AG20443 (cell line): ENCODE data around the gene STX18.

ENCODE experiments used
- DNase-seq: peaks from one replicate; pipeline ENCODE4 v3.0.0; 2012; ENCODE audit warnings: low spot score, mixed read lengths

Gene STX18

DNA sequence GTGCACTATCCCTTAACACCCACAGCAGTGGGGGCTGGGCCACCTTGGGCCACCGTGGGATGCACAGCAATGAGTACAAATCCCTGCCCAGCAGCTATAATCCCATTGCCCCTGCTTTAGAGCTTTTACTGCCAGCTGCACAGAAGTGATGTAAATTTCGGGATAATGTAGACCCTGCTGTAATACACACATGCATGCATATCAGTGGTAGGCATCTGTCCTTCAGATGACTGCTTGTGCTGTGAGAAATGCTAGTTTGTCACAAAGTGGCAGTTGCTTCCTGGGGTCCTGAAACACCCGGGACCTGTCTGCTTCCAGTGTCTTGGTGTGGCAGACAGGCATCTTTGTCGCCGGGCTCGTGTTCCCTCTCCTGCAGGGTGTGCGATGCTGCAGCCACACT, 140.8 kb downstream of the STX18 start:
- DNase-seq = no peak

DNA sequence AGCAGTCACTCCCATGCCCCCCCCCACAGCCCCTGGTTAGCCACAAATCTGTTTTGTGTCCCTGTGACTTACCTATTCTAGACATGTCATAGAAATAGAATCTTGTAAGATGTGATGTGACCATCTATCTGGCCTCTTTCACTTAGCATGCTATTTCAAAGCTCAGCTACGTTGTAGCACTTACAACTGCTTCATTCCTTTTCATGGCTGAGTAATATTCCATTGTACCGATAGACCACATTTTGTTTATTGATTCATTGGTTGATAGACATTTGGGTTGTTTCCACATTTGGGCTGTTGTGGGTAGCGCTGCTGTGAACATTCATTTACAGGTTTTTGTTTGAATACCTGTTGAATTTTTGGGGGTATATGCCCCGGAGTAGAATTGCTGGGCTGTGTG, 143.4 kb downstream of the STX18 start:
- no peak for DNase-seq

DNA sequence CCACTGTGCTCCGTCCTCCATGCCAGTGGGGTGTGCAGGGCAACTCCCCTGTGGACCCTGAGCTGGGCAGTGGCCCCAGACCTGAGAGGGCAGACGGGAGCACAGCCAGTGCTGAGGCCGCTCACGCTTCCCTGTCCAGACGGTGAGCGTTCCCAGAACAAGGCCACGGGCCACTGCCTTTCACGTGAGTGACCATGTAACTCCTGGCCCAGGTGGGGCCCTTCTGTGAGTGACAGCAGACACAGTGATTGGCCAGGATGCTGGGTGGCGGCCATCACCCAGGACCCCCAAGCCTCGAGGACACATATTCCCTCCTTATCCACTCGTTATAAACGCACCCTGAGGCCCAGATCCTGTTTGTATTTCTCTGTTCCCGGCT, 144.4 kb downstream of the STX18 start:
- DNase-seq = no peak

DNA sequence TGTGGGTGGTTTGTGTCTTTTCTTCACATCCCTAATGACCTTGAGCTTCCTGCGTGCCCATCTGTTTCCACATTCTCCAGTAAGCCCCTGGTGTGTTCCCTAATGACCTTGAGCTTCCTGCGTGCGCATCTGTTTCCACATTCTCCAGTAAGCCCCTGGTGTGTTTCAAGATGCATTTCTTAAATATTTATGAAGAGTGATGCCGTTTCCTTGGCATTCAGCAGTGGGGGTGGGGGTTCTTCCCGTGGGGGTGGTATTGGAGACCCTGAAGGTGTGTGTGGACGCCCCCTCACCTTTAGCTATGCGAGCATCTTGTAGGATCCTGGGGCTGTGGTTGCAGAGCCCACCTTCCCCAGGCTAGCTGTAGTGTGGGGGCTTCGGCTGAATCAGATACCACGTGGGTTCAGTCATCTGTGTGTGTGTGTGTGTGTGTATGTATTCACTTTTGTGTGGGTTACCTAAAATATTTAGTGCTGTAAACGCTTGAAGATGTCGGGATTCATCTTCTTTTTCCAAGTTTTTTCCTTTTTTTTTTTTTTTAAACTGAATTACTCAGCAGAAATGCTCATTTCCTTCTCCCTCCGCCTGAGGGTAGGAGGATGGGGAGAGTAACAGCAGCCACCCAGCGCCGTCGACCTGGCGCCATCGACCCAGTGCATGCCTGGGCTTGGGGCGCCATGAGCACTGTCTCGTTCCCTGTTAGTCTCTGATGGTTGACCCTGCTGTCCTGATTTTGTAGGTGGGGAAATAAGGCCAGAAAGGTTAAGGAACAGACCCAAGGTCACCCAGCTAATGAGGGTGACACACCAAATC, 145.0 kb downstream of the STX18 start:
- no peak for DNase-seq

DNA sequence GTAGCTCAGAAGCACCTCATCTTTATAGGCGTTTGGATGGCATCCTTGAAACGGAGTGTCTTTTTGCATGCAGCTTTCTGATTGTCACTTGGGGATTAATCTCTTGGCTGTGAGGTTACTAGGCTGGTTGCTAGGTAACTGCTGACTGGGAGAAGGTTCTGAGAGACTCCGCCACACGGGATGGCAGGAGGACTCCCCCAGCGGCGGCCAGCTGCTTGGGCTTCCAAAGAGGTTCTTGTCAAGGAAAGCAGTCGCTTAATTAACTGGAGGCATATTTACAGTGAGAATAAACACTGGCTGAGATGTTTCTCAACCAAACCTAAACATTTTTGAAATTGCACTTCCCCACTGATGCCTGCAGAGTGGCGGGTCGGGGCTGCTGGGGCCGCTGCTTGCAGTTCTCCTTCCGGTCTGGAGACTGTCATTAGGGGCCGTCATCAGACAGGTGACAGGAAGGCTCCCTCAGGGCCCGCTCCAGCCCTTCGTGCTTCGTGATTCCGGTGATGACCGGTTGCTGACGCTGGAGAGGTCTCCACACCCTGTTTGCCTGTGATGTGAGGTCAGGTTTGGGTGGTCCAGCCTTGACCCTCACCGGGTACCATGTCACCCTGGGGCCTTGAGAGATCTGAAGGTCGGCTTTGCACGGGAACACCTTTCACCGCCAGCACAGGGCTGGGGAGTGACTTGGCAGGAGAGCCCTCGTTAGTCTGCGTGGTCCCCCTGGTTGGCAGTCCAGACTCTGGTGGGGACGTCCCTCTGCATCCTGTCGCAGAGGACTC, 145.8 kb downstream of the STX18 start:
- no peak for DNase-seq

DNA sequence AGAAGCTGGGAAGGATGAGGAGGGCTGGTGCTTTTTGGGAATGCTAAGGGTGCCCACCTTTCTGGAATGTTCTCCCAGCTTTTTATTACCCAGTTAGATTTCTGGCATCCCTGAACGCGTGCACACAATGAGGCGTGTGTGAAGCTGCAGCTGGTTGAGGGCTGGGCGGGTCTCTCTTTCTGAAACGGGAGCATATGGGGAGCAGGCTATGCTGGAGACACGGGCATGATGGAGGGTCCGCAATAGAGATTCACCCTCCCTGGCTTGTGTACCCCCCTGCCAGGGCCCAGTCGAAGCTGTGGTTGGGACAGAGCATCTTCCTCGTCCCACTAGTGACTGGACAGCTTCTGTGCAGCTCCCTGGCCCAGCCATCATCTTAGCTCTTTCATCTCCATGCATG, 146.5 kb downstream of the STX18 start:
- no peak for DNase-seq

DNA sequence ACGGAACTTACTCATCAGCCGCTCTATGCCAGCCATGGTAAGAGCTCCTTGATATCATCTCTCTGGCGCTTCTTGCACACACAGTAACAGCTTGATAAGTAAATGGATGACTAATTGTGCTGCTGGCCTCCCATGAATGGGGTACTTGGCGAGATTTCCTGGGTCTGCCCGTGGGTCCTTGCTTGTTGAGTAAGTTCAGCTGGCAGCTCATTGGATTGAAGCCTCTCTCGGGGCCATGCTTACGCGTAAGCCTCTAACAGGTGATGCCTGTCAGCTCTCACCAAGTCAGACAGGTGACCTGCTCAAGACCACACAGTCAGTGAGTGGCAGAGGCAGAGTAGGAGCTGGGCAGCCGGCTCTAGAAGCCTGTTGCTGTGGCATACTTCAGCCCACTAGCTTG, 147.2 kb downstream of the STX18 start:
- DNase-seq = no peak

DNA sequence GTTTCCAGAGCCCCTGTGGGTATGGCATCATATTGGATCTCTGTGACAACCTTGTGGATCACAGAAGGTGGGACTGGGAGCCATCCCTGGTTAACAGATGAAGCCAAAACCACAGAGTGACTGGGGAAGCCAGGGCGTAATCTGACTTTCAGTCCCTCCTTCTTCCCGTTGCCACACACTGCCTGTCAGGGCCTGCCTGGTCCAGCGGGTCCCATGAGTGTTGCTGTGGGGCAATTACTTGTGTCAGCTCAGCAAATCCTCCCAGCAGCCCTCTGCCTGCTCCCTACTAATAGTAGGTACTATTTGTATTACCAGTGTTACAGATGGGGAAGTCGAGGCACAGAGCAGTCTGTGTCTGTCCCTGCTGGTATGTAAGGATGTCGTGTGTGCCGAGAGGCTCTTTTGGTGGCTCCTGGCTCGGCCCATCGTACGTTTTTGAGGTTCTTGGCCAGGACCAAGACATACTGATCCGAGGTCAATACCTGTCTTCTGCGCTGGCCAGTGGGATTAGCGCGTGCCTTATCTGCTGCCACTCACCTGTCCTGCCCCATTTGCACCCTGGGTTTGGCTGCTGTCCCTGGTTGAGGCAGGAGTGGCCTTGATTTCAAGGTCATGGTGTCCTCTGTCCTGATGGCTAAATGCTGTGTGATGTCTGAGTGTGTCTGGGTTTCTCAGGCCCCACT, 149.2 kb downstream of the STX18 start:
- DNase-seq = no peak

DNA sequence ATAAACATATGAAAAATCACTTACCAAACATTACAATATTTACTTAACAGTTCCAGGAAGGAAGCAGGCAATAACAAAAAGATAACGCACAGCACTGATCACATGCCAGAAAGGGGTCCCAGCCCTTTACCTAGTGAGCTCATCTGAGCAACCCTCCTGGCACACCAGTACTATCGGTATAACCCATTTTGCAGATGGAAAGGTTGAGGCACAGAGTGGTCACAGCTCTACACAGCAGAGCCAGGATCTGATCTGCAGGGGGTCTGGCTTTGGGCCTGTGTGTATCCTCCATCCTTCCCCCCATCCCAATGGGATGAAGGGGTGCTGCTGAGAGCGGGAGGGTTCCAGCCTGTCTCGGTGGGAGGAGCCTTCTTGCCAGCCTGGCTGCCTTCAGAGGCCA, 150.0 kb downstream of the STX18 start:
- DNase-seq = no peak

DNA sequence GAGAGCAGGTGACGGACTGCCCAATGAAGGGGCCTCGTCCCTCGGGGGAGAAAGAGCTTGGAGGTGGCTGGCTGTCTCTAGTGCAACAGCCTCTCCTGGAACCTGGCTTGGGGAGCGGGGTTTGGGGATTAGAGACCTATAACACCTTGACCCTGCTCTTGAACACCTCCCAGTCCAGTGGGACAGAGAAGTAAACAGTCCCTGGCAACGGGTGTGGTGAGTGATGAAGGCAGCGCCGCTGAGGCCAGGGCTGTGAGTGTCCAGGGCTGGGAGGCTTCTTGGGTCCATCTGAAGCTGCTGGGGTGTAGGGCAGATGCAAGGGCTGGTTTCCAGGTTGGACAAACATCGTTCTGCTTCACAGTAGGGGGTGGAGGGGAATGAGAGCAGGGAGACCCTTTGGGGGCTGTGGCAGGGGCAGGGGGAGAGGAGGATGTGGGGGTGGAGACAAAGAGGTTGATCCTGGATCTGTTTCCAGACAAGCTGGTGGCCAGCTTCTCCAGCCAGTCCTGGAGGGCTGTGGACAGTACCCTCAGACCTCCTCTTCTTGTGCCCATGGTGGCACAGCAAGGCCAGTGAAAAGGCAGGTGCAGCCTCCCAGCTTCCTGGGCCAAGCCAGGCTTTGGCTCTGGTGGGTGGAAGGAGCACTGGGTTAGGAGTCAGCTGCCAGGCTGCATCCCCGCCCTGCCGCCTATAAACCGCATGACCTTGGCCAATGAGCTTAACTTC, 151.2 kb downstream of the STX18 start:
- DNase-seq = no peak

DNA sequence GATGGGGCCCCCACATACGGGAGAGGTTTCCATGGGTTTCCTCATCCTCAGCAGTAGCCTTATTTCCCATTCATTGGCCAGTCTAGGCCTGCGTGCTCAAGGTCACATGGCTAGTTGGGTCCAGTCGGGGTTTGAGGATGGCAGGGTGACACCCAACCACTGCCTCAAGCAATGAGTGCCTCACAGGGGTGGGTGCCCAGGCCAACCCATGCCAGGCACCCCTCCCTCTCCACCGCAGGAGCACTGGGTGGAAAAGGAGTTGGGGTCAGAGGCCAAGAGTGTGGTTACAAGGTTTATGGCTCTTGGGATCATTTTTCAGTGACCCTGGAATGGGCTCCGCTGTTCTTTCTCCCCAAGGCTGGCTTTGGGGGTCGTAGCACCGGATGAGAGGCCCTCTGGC, 151.8 kb downstream of the STX18 start:
- DNase-seq = no peak

DNA sequence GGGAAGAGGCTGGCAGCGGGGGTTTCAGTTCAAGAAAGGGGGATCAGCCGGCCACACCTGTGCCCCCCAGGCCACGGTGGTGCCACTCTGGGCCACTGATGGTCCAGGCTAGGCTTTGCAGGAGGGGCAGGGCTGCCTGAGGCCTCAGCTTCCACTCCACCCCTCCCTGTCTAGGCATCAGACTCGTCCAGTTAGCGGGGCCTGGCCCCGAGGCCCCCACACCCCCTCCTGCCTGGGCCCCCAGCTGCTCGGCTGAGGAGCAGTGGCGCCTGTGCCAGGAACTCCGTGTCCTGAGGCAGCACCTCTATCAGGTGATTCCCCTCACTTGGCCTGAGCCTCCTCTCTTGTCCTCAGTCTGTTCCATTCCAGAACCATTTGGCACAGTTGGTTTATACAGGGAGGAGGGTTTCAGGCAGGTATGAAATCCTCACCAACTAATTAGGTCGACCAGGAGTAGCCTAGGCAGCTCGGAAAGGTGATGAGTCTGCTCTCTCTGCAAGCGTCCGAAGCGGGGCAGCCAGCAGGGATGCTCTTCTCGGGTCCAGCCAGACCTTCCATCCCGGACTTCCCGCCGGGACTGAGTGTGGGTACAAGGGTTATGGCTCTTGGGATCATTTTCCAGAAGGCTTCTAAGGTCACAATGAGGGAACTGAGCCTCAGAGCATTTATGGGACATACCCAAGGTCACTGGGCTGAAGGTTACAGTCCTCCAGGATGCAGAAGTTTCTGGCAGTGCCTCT, 152.8 kb downstream of the STX18 start:
- no peak for DNase-seq

DNA sequence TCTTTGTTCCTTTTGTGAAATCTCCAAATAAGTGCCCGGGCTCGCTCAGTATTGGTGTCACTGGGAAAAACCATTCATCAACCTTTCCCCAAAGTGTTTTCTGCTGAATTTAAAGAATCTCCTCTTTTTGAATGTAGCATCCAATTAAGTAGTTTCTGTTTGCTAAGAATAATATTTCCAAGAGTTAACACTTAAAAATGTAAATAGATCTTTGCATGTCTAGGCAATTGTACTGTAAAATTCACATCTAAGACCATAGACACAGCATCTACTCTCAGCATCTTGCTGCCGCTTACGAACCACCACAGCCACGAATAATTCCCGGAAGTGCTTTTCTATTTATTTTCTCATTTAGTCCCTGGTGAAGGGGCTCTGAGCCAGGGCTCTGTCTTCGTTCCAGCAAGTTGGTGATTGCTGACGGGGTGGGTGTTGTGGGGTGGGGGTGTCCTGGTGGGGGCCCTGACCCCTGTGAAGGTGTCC, 153.5 kb downstream of the STX18 start:
- DNase-seq = no peak

DNA sequence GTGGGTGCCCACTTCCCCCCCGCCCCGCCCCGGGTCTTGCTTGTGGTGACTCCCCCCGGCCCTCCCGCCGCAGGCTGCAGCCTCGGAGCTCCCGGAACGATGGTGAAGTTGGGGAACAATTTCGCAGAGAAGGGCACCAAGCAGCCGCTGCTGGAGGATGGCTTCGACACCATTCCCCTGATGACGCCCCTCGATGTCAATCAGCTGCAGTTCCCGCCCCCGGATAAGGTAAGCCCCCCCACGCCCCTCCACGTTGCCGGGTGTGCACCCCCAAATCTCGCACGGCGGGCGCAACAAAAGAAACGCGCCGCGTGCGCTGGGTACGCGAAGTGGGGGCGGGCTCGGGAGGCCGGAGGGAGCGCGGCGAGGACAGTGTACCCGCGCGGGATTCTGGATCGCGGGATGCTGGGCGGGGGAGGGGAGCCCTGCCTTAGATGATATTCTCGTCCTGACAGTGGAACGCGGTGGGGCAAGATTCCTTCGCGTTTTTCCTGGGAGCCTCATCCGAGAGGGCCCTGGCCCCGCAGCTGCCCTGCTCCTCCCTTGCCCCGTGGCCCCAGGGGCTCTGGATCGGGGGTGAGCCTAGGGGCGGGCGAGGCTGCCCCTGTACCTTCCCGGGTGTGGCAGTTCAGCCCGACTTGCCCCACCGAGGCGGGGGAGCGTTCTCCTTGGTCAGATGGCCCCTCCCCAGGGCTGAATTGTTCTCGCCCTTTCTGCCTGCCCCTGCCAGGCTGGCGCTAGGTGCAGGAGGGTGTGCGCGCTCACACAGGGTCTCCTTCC, 154.1 kb downstream of the STX18 start:
- no peak for DNase-seq

DNA sequence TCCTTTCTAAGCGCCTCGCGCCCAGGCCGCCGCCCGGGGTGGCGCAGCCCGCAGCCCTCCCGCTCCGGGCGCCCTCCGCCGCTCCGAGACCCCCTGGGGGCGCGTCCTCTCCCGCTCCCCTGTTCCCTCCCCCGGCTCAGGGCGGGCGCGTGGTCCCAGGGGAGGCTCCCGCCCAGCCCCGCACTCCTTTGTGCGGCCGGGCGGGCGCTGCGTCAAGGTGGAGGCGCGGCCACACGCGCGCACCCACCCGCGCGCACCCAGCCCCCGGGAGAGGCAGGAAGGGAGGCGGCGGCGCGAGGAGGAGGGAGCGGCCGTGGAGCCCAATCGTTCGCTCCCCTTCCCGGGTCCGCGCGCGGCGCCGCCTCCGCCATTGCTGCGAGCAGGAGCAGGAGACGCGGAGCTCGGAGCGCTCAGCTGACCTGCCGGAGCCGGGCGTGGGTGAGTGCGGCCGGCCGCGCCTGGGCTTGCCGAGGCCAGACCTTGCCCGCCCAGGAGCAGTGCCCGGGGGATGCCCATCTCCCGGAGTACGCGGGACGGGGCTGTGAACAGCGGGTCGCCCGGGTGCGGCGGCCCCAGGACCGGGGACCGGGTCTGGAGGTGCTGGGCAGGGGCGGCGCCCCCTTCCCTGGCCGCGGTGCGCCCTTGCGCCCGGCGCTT, 155.0 kb downstream of the STX18 start, which contains the start of gene NSG1:
Gene NSG1, plus strand, starts transcription at position 367 of the 657 bp plus-strand sequence. CDS start 528 bp downstream, outside the sequence.
- peak; percentile 61 for DNase-seq

DNA sequence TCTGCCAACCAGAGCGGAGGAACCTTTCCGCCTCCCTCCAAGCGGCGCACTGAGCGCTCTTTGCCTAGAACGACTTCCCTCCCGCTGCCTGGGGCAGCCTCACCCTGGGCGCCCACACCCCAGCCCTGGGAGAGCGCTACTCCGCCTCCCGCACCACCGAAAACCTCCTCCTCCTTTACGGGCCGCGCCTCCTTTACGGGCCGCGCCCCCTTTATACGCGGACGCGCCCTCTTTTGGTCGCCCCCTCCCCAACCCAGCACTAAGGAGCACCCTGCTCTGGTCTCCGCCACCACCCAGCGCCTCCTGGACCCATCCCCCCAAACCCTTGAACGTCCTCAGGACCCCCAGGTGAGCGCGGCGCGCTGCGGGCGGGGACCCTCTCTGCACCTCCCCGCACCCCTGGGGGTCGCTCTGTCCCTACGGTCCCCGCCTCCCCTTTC, 155.5 kb downstream of the STX18 start:
- DNase-seq = no peak

DNA sequence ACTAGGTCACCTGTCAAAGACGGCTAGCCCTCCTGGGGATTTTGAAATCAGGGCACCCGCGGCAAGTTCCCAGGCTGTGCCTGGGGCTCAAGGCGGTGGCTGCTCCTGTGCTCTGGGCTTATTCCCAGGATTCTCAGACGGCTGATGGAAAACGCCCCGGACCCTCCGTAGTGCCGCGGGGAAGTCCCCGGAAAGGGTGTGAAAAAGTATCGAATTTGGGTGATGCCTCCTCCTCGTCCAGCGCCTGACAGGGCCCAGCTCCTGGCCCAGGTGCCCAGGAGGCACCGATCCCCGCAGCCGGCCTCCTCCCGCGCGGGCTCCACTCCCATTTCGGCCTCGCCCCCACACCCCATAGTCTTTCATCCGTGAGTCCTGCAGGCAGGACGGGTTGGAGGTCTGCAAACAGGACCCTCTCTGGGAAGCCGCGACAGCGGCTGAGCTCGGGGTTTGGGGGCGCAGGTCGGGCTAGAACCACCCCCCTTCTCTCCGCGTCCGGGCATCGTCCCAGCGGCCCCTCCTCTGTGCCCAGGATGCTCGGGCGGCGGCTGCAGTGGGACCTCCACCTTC, 156.0 kb downstream of the STX18 start:
- no peak for DNase-seq

DNA sequence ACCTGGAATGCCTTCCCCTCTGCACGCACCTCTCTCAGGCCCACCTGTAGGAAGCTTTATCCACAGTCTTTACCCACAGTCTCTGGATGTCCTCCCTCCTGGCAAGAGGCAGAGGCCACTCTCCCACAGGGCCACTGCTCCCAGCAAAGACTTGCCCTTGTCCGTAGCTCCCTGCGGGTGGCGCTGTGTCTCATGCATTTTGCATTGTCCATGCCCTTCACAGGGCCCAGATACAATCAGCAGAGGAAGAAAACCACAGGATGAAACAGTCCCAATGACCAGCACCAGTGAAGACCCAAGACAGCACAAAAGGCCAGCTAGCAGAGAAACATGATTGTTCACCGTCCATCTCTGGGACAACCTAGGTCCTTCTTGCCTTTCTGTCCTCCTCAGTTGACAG, 157.0 kb downstream of the STX18 start:
- DNase-seq = no peak

DNA sequence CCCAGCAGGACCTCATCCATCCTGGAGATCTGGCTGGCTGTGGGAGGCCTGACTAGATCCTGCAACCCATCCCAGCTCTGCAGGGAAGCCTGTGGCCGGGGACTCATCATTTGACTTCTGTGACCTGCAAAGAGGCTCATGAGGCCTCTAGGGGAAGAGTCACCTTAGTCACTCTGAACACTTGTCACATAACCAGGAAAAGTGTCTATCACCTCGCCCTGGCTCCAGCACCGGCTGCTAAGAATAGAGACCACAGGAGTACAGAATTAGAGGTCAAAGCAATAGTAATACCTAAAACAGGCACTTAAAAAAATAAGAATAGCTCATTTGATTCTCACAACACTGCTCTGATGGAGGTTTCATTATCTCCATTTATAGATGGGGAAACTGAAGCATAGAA, 158.8 kb downstream of the STX18 start:
- DNase-seq = no peak
